AG20443 (cell line): ENCODE measurements around the gene CADPS.

Experiments used
- DNase-seq: peaks from one replicate; pipeline ENCODE4 v3.0.0; 2012; ENCODE audit warnings: low spot score, mixed read lengths

The CADPS gene

GRCh38 chr3:62873761-62874710 is 1.2 kb downstream of the CADPS start:
- DNase-seq, result peak; percentile 56

- DNase-seq, result no peak
Observed at GRCh38 chr3:62873451-62873760, 1.8 kb downstream of the CADPS start.

GRCh38 chr3:62872318-62872717 is 2.9 kb downstream of the CADPS start:
- DNase-seq, result no peak

GRCh38 chr3:62870321-62870720 is 4.9 kb downstream of the CADPS start:
- no peak for DNase-seq

GRCh38 chr3:62863648-62864047 is 11.6 kb downstream of the CADPS start:
- DNase-seq, result no peak

- DNase-seq, result no peak
Observed at GRCh38 chr3:62859203-62859791, 15.9 kb downstream of the CADPS start.

GRCh38 chr3:62845996-62846395 is 29.2 kb downstream of the CADPS start:
- DNase-seq, result no peak

GRCh38 chr3:62843508-62843907 is 31.7 kb downstream of the CADPS start:
- DNase-seq, result no peak

- no peak for DNase-seq
Observed at GRCh38 chr3:62839748-62840147, 35.5 kb downstream of the CADPS start.

- DNase-seq, result no peak
Observed at GRCh38 chr3:62837145-62837787, 38.0 kb downstream of the CADPS start.

- no peak for DNase-seq
Observed at GRCh38 chr3:62835554-62836236, 39.5 kb downstream of the CADPS start.

- DNase-seq, result peak; percentile 44
Observed at GRCh38 chr3:62833538-62833937, 41.7 kb downstream of the CADPS start.

GRCh38 chr3:62832553-62832952 is 42.7 kb downstream of the CADPS start:
- no peak for DNase-seq

- DNase-seq, result no peak
Observed at GRCh38 chr3:62830727-62831322, 44.4 kb downstream of the CADPS start.

GRCh38 chr3:62827550-62827949 is 47.7 kb downstream of the CADPS start:
- DNase-seq, result no peak

- no peak for DNase-seq
Observed at GRCh38 chr3:62824965-62825592, 50.1 kb downstream of the CADPS start.

- no peak for DNase-seq
Observed at GRCh38 chr3:62823461-62824050, 51.7 kb downstream of the CADPS start.

GRCh38 chr3:62822905-62823304 is 52.3 kb downstream of the CADPS start:
- no peak for DNase-seq

GRCh38 chr3:62818347-62818746 is 56.9 kb downstream of the CADPS start:
- DNase-seq, result no peak

- DNase-seq, result no peak
Observed at GRCh38 chr3:62817678-62818077, 57.5 kb downstream of the CADPS start.

- DNase-seq, result no peak
Observed at GRCh38 chr3:62815981-62816380, 59.2 kb downstream of the CADPS start.
